Upper lobe of left lung (tissue), 4 donors: ENCODE measurements around the gene PRKAR2B.

Source experiments
- POLR2A ChIP-seq, 4 donors: fragments of 450-650 bp; IDR thresholded peaks; one replicate each; pipeline ENCODE4 v1.5.1; 2016 to 2017; ENCODE audit warnings: antibody characterized with exemption in 4 of 4, mild to moderate bottlenecking in 2 of 4
- POLR2AphosphoS5 ChIP-seq, 2 donors: sonication (generic); formaldehyde crosslinking; IDR thresholded peaks; one replicate each; pipeline ENCODE4 v1.5.1; 2017; ENCODE audit warnings: antibody characterized with exemption in 2 of 2
- TF ChIP-seq, protein P1 (sequence below), 6 experiments: fragments of 450-650 bp in 4 of 6; fragments of 200-600 bp in 2 of 6; sonication (generic) in 2 of 6; IDR thresholded peaks; one replicate each; pipeline ENCODE4 v1.5.1; 2016 to 2019; ENCODE audit warnings: antibody characterized with exemption in 6 of 6

DNA sequence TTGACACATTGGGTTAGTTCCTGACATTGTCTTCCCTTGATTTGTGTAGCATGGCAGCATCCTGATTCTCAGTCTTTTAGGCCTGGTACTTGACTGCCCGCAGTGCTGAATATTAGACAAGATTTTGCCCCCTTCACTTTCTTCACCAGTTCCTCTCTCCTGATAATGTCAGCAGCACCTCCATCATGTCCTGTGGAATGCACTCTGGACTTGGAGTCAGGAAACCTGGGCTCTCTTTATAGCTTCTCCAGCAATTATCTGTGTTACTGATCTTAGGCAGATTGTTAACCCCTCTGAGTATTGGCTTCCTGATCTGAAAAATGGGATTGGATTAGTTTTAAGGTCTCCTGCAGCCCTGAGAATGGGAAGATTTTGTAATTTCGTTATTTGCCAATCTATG, 143.3 kb downstream of the PRKAR2B start:
- TF ChIP-seq, protein P1, sequence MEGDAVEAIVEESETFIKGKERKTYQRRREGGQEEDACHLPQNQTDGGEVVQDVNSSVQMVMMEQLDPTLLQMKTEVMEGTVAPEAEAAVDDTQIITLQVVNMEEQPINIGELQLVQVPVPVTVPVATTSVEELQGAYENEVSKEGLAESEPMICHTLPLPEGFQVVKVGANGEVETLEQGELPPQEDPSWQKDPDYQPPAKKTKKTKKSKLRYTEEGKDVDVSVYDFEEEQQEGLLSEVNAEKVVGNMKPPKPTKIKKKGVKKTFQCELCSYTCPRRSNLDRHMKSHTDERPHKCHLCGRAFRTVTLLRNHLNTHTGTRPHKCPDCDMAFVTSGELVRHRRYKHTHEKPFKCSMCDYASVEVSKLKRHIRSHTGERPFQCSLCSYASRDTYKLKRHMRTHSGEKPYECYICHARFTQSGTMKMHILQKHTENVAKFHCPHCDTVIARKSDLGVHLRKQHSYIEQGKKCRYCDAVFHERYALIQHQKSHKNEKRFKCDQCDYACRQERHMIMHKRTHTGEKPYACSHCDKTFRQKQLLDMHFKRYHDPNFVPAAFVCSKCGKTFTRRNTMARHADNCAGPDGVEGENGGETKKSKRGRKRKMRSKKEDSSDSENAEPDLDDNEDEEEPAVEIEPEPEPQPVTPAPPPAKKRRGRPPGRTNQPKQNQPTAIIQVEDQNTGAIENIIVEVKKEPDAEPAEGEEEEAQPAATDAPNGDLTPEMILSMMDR (IDR thresholded peaks at IDR 0.05), result no peak
- no peak for TF ChIP-seq POLR2A (IDR thresholded peaks at IDR 0.05)
- TF ChIP-seq POLR2AphosphoS5 (IDR thresholded peaks at IDR 0.05), result no peak
